ENCODE data around the gene CEP83. TPM values are rescaled to one million over a fixed set of nuclear protein-coding genes. Genes with fewer than 3 reads are reported as not detected.

CEP83 gene
- total and polyA plus RNA-seq, 9 of the 15 experiments (the other 6 are each of a cell fraction or from before 2014, with no cell fraction given) = 5.3 to 40.5 (median 31.3) TPM

DNA sequence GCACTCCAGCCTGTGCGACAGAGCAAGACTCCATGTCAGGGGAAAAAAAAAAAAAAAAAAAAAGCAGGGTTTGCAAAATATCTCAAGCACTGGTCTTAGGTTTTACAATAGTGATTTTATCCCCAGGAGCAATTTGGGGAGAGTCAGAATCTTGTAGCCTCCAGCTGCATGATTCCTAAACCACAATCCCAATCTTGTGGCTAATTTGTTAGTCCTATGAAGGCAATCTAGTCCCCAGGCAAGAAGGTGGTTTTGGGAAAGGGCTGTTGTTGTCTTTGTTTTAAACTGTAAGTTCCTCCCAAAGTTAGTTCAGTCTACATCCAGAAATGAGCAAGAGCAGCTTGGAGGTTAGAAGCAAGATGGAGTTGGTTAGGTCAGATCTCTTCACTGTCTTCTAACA is 175.6 kb downstream of the CEP83 start:
- no peaks in the 10 kb centered on the region for H3K9me3 ChIP-seq (replicated peaks; ENCODE audit: control insufficient read depth, insufficient read depth, low read depth, low read length)
- H3K27ac ChIP-seq (ENCODE audit: extremely low read depth, low read depth, low read length) = no peak overlapping the region
- H3K27me3 ChIP-seq (ENCODE audit: control insufficient read depth in 2 of 2, insufficient read depth in 2 of 2, low read length in 2 of 2) = peaks cover 0 to 13% of the 10 kb centered on the region in 2 experiments; a peak in 2 of 5 replicates
- ATAC-seq (no peak), FAIRE-seq (no peak), DNase-seq (ENCODE audit: extremely low read depth in 1 of 4, low spot score in 3 of 4) (no peak)
- POLR2A ChIA-PET = interaction anchor here (1.0 kb wide), 1 partner anchor 11 kb away, joined by 4 read pairs; no protein-coding TSS in a partner anchor
- no peak for TF ChIP-seq ZNF263 (CRISPR knock-in tag; IDR thresholded peaks at IDR 0.05; ENCODE audit: borderline replicate concordance)
- TF ChIP-seq, protein P1, sequence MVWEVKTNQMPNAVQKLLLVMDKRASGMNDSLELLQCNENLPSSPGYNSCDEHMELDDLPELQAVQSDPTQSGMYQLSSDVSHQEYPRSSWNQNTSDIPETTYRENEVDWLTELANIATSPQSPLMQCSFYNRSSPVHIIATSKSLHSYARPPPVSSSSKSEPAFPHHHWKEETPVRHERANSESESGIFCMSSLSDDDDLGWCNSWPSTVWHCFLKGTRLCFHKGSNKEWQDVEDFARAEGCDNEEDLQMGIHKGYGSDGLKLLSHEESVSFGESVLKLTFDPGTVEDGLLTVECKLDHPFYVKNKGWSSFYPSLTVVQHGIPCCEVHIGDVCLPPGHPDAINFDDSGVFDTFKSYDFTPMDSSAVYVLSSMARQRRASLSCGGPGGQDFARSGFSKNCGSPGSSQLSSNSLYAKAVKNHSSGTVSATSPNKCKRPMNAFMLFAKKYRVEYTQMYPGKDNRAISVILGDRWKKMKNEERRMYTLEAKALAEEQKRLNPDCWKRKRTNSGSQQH (CRISPR knock-in tag; IDR thresholded peaks at IDR 0.05) = no peak
- TF ChIP-seq PTTG1 (tag; IDR thresholded peaks at IDR 0.05; ENCODE audit: low read depth) = no peak
- TF ChIP-seq SREBF1 (IDR thresholded peaks at IDR 0.05; ENCODE audit: borderline replicate concordance, low read depth, low read length) = no peak
- TF ChIP-seq ZNF780A (CRISPR knock-in tag; IDR thresholded peaks at IDR 0.05) = no peak
- TF ChIP-seq, protein P2, sequence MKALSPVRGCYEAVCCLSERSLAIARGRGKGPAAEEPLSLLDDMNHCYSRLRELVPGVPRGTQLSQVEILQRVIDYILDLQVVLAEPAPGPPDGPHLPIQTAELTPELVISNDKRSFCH (CRISPR knock-in tag; IDR thresholded peaks at IDR 0.05) = no peak
- TF ChIP-seq, protein P2 (tag; IDR thresholded peaks at IDR 0.05) = no peak
- intact Hi-C loops (cut with micrococcal nuclease) = no loop called here
- no peaks in the 10 kb centered on the region for H3K9me1 ChIP-seq (ENCODE audit: control insufficient read depth, insufficient read depth, low read length)
- H3K79me2 ChIP-seq (ENCODE audit: control insufficient read depth, insufficient read depth, low read length) = no peaks in the 10 kb centered on the region
- in situ Hi-C loops (cut with MboI) = no loop called here
- no peak overlapping the region for H2AFZ ChIP-seq (ENCODE audit: low read depth, low read length)
- no peak overlapping the region for H3K4me2 ChIP-seq (ENCODE audit: insufficient read depth, low read length)
- no TSS peak for BruUV-seq (replicated peaks)
- no peaks in the 10 kb centered on the region for H3K36me3 ChIP-seq (ENCODE audit: control insufficient read depth, insufficient read depth, low read length)
- CTCF ChIA-PET (ENCODE audit: low intra/inter-chr PET ratio) = no interaction called here
- 60% methylated on average over 1 of the region's 1 CpG for WGBS (ENCODE audit: insufficient coverage, low coverage, missing lambda C conversion rate)
- H3K9ac ChIP-seq (ENCODE audit: insufficient read depth in 1 of 2, low read depth in 2 of 2, low read length in 2 of 2) = no peak overlapping the region
- H3K4me1 ChIP-seq (replicated peaks in 1 of 2; ENCODE audit: control insufficient read depth in 2 of 2, insufficient read depth in 2 of 2, low read length in 2 of 2) = peaks cover 7 to 9% of the 10 kb centered on the region in 2 experiments; a peak in 3 of 5 replicates
- no peaks in the 10 kb centered on the region; the same call in 1 of the 2 replicates for H4K20me1 ChIP-seq (replicated peaks; ENCODE audit: control insufficient read depth, insufficient read depth, low read length)
- no peak overlapping the region for H3K4me3 ChIP-seq

All from K562 (cell line).